Bronchial epithelial cell (primary cell): Measurements from ENCODE around the gene OR6C3. TPM values are rescaled to one million over a fixed set of nuclear protein-coding genes. Genes with fewer than 3 reads are reported as not detected.
"Not testable (repeated sequence)": the region's sequence is repeated elsewhere in the genome, so short reads cannot be mapped to it uniquely, and the experiment has no call there.

Source experiments
- DNase-seq: peaks from one replicate; pipeline ENCODE4 v3.0.0-alpha.2; 2010; ENCODE audit warnings: low read depth
- FAIRE-seq: peaks from 2 replicates; lab custom pipeline; 2011; peaks lifted over from hg19 to GRCh38; lab: Jason Lieb, UNC
- H3K27me3 ChIP-seq: 2 replicates; pipeline ENCODE4 v1.5.1; 2011; ENCODE audit warnings: low read length; ENCODE audit not compliant: control insufficient read depth, insufficient read depth
- H3K36me3 ChIP-seq: 2 replicates; pipeline ENCODE4 v1.5.1; 2011; ENCODE audit warnings: low read length; ENCODE audit not compliant: control insufficient read depth, insufficient read depth
- H3K4me3 ChIP-seq: 2 replicates; pipeline ENCODE4 v1.5.1; 2011; ENCODE audit warnings: mild to moderate bottlenecking, low read depth, low read length, control low read depth
- CTCF ChIP-seq: IDR thresholded peaks from 2 replicates; pipeline ENCODE4 v1.5.1; 2011; ENCODE audit warnings: mild to moderate bottlenecking, moderate library complexity, low read length, control low read depth, inconsistent platforms; ENCODE audit not compliant: insufficient read depth, severe bottlenecking
- total RNA-seq: library from RNA; depleted of rRNA; stranded (reverse); fragments of >200 nt; gene quantifications from 2 replicates; pipeline ENCODE4 v1.2.1, GENCODE V29; 2014

Gene OR6C3
- total RNA-seq, 1 donor from 2014 or later = not detected

- Histone ChIP-seq H3K36me3 (no peaks in the 10 kb centered on the region), H3K4me3 (no peak overlapping the region), H3K27me3 (no peaks in the 10 kb centered on the region)
- no peak for TF ChIP-seq CTCF
- FAIRE-seq (no peak), DNase-seq (no peak)
Measured at GRCh38 chr12:55336002-55336401, 5.5 kb downstream of the OR6C3 start.

- H3K27me3 ChIP-seq, DNase-seq, H3K4me3 ChIP-seq, H3K36me3 ChIP-seq, FAIRE-seq: not testable (repeated sequence)
Measured at GRCh38 chr12:55355338-55355737, 24.8 kb downstream of the OR6C3 start.

GRCh38 chr12:55362675-55363074 lies 32.1 kb downstream of the OR6C3 start, which contains the start of gene OR6C75:
Gene OR6C75 (plus strand): TSS chr12:55362975. CDS start chr12:55365111, 2,136 bp downstream.
- DNase-seq (no peak), FAIRE-seq (no peak)
- TF ChIP-seq CTCF = no peak
- Histone ChIP-seq H3K4me3 (no peak within 1 kb of the TSS), H3K27me3 (no peaks in the 10 kb centered on the region), H3K36me3 (no peaks in the 10 kb centered on the region)

- no peaks in the 10 kb centered on the region for H3K36me3 ChIP-seq
- no peak for DNase-seq
- no peak overlapping the region for H3K4me3 ChIP-seq
- no peak for FAIRE-seq
- no peaks in the 10 kb centered on the region for H3K27me3 ChIP-seq
- no peak for TF ChIP-seq CTCF
Measured at GRCh38 chr12:55365086-55365485, 34.5 kb downstream of the OR6C3 start.

- DNase-seq = no peak
- FAIRE-seq = no peak
- TF ChIP-seq CTCF = no peak
- H3K27me3 ChIP-seq = no peaks in the 10 kb centered on the region
- no peak overlapping the region for H3K4me3 ChIP-seq
- no peaks in the 10 kb centered on the region for H3K36me3 ChIP-seq
Measured at GRCh38 chr12:55372521-55372920, 42.0 kb downstream of the OR6C3 start.

Other genes starting within 250 kb of the OR6C3 start
- not detected in 2 replicates for gene OR9K2, start 204.3 kb upstream of the OR6C3 start, total RNA-seq
- gene OR10A7, start 109.7 kb upstream of the OR6C3 start, total RNA-seq = not detected in 2 replicates
- gene OR6C74, start 86.1 kb upstream of the OR6C3 start, total RNA-seq = not detected in 2 replicates
- gene OR6C6, start 34.2 kb upstream of the OR6C3 start, total RNA-seq = not detected in 2 replicates
- gene OR6C1, start 16.4 kb upstream of the OR6C3 start, total RNA-seq = not detected in 2 replicates
- gene OR6C75, start 32.2 kb downstream of the OR6C3 start, total RNA-seq = not detected in 2 replicates
- not detected in 2 replicates for gene OR6C65, start 69.8 kb downstream of the OR6C3 start, total RNA-seq
- gene OR6C76, start 95.5 kb downstream of the OR6C3 start, total RNA-seq = not detected in 2 replicates
- gene OR6C2, start 113.3 kb downstream of the OR6C3 start, total RNA-seq = not detected in 2 replicates
- not detected in 2 replicates for gene OR6C70, start 139.4 kb downstream of the OR6C3 start, total RNA-seq
- not detected in 2 replicates for gene OR6C68, start 161.6 kb downstream of the OR6C3 start, total RNA-seq
- gene OR6C4, start 218.9 kb downstream of the OR6C3 start, total RNA-seq = not detected in 2 replicates
- not detected in 2 replicates for gene OR2AP1, start 241.7 kb downstream of the OR6C3 start, total RNA-seq